NCI-H1694 treated with DMSO at 0.1 percent for 48 hours (cell line): Measurements from ENCODE around the gene SNAPC5.
A peak's percentile ranks its signal among the peaks of the same experiment; 100 is the strongest.
"Not testable (repeated sequence)": the region's sequence is repeated elsewhere in the genome, so short reads cannot be mapped to it uniquely, and the experiment has no call there.

ENCODE experiments used
- DNase-seq: peaks from one replicate; lab custom pipeline; 2025; lab: John Stamatoyannopoulos, UW

SNAPC5 gene

GRCh38 chr15:66497502-66498455, at the start of gene SNAPC5:
Gene SNAPC5 (minus strand): TSS chr15:66497762. CDS start chr15:66497731, 31 bp downstream.
- peak; percentile 77 for DNase-seq

GRCh38 chr15:66545255-66545654, 47.7 kb upstream of the SNAPC5 start:
- no peak for DNase-seq

- DNase-seq: no peak
Observed at GRCh38 chr15:66542896-66543295, 45.3 kb upstream of the SNAPC5 start.

GRCh38 chr15:66535056-66535455, 37.5 kb upstream of the SNAPC5 start:
- no peak for DNase-seq

- no peak for DNase-seq
Observed at GRCh38 chr15:66524838-66525237, 27.3 kb upstream of the SNAPC5 start.

GRCh38 chr15:66523926-66524325, 26.4 kb upstream of the SNAPC5 start:
- DNase-seq: no peak

- DNase-seq: no peak
Observed at GRCh38 chr15:66515901-66516322, 18.4 kb upstream of the SNAPC5 start.

- DNase-seq: no peak
Observed at GRCh38 chr15:66514586-66514985, 17.0 kb upstream of the SNAPC5 start.

- no peak for DNase-seq
Observed at GRCh38 chr15:66508293-66508883, 10.8 kb upstream of the SNAPC5 start.

- DNase-seq: no peak
Observed at GRCh38 chr15:66505818-66506217, 8.3 kb upstream of the SNAPC5 start.

GRCh38 chr15:66505430-66505811, 7.9 kb upstream of the SNAPC5 start:
- DNase-seq: no peak

- peak; percentile 57 for DNase-seq
Observed at GRCh38 chr15:66504563-66505429, 7.2 kb upstream of the SNAPC5 start, which contains the start of the genes RPL4 and ZWILCH. Gene RPL4 (minus strand): TSS chr15:66504855. CDS start chr15:66504790, 65 bp downstream. Gene ZWILCH (plus strand): TSS chr15:66505326. CDS start chr15:66505339, 13 bp downstream.

- DNase-seq: no peak
Observed at GRCh38 chr15:66503780-66504562, 6.4 kb upstream of the SNAPC5 start.

- DNase-seq: not testable (repeated sequence)
Observed at GRCh38 chr15:66503041-66503648, 5.6 kb upstream of the SNAPC5 start.

- DNase-seq: peak; percentile 16
Observed at GRCh38 chr15:66502491-66502890, 4.9 kb upstream of the SNAPC5 start.

- not testable (repeated sequence) for DNase-seq
Observed at GRCh38 chr15:66500346-66500745, 2.8 kb upstream of the SNAPC5 start.

- DNase-seq: peak; percentile 17
Observed at GRCh38 chr15:66498501-66499386, 1.2 kb upstream of the SNAPC5 start.

GRCh38 chr15:66496951-66497501, 536 bp downstream of the SNAPC5 start:
- DNase-seq: no peak

GRCh38 chr15:66494262-66494661, 3.3 kb downstream of the SNAPC5 start:
- DNase-seq: no peak
